ENCODE data around the gene HDAC4.

The HDAC4 gene

DNA sequence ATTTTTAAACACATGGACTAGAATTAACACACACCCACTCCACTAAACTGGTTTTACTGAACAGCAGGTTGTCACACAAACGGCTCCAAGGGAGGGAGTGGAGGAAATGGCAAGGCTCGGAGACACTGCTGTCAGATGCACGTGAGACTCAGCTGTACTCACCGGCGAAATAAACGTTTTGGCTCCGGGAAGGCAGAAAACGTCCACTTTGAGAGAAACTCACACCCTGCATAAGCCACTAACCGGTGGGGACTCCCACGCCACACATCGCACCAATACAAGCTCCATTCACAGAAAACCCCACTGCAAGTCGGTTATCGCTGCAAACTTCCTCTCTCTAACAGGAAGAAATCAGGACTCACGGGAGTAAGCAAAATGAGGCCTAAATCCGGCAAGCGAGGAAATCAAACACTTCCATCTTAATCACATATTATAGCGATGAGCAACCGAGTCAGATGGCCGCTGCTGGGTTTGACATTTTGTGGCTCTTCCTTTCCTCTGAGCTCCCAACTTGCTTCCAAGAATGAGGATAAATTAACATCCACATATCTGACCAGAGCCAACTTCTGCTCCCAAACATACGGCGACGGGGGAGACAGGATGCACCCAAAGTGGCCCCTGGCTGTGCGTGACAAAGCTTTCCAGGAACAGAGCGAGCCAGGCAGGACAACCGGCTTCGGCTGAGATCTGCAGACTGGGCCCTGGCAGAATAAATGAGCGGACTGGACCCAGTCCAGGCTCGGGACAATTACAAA is 63.5 kb downstream of the HDAC4 start:
- peak overlapping the region; percentile 45 to 87 (median 63) for H3K4me2 ChIP-seq
- H3K36me3 ChIP-seq = peaks cover 0 to 27% (median 9%) of the 10 kb centered on the region in 11 experiments; a peak in 8 of 22 replicates
- 0 out of 22 replicates have a peak, but pooled peaks cover 0 to 5% (median 0%) of the 10 kb centered on the region in 11 experiments for H3K9me3 ChIP-seq (replicated peaks in 1 of 11)
- peaks cover 0 to 18% (median 5%) of the 10 kb centered on the region in 11 experiments; a peak in 9 of 22 replicates for H3K27me3 ChIP-seq
- peaks cover 53 to 84% (median 63%) of the 10 kb centered on the region in 11 experiments for H4K20me1 ChIP-seq
- no peak overlapping the region for H3K9ac ChIP-seq
- H3K27ac ChIP-seq = no peak overlapping the region
- TF ChIP-seq Cebpa-rat (IDR thresholded peaks at IDR 0.05) = no peak
- H3K4me1 ChIP-seq = peaks cover 36 to 53% (median 48%) of the 10 kb centered on the region in 10 experiments
- H3K4me3 ChIP-seq = no peak overlapping the region

DNA sequence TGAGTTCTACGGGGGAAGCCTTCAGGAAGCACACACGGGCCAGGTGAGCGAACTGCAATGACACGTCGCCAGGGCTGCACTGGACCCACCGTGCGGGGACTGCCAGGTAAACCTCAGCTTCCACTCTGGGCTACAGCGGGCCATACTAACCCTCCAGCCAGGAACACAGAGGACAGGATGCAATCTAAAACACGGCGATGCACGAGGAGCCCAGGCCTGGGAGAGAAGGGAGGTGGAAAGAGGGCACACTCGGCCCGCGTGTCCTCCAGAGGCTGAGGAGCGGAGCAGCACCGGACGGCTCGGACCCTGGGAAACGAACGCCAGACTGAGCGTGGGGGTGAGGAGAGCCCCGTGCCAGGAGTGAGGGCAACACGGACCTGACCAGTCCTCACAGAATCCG is 69.3 kb downstream of the HDAC4 start:
- Histone ChIP-seq H3K27me3 (no peaks in the 10 kb centered on the region), H3K27ac (no peak overlapping the region), H3K4me1 (peaks cover 51 to 55% (median 54%) of the 10 kb centered on the region in 10 experiments), H3K4me2 (peak overlapping the region in 10 of 11 experiments; percentile 7 to 90 (median 84); a peak in 19 of 22 replicates), H3K9me3 (replicated peaks in 1 of 11) (no peaks in the 10 kb centered on the region), H3K36me3 (peaks cover 0 to 11% (median 4%) of the 10 kb centered on the region in 11 experiments; a peak in 3 of 22 replicates), H4K20me1 (peaks cover 25 to 81% (median 52%) of the 10 kb centered on the region in 11 experiments; a peak in 21 of 22 replicates), H3K9ac (no peak overlapping the region), H3K4me3 (no peak overlapping the region)
- no peak for TF ChIP-seq Cebpa-rat (IDR thresholded peaks at IDR 0.05)

- Histone ChIP-seq H3K9me3 (replicated peaks in 1 of 11) (peaks cover 0 to 4% (median 0%) of the 10 kb centered on the region in 11 experiments; a peak in 7 of 22 replicates), H3K27ac (0 out of 22 replicates have a peak overlapping the region, but pooled peaks of 1 of the 11 experiments have one; percentile 8), H3K4me1 (peaks cover 51 to 63% (median 58%) of the 10 kb centered on the region in 10 experiments), H4K20me1 (peaks cover 26 to 81% (median 47%) of the 10 kb centered on the region in 11 experiments; a peak in 21 of 22 replicates), H3K4me3 (no peak overlapping the region), H3K27me3 (no peaks in the 10 kb centered on the region), H3K36me3 (peaks cover 0 to 8% (median 0%) of the 10 kb centered on the region in 11 experiments; a peak in 3 of 22 replicates), H3K4me2 (peak overlapping the region in 10 of 11 experiments; percentile 7 to 90 (median 84); a peak in 19 of 22 replicates), H3K9ac (no peak overlapping the region)
- no peak for TF ChIP-seq Cebpa-rat (IDR thresholded peaks at IDR 0.05)
These were observed 70.0 kb downstream of the HDAC4 start for GRCh38 chr2:239330836-239331235.

DNA sequence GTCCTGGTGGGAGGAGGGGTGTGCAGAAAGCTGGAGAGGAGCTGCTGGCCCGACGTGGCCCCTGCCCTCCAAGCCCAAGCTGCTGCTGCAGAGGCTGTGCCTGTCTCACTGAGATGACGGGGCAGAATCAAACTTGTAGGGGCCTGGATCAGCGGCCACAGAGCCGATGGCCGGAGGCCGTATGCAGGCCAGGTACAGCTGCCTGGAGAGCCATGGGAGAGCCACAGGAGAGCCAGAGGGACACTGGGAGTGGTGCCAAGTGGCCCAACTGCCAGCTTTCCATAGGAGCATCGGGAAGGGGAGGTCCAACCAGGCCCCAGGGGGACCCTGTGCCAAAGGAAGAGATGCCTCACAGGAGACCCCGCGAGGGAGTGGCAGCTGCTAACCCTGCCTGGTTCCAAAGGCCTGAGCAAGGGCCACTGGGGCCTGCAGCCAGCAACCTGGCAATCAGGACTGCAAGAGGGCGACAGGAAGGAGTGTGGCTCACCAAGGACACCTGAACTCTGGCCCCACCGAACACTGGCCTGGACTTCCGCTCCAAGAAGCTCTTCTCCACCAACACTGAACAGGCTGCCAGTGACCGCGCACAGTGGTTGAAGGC is 70.7 kb downstream of the HDAC4 start:
- H4K20me1 ChIP-seq = peaks cover 26 to 79% (median 47%) of the 10 kb centered on the region in 11 experiments; a peak in 21 of 22 replicates
- H3K36me3 ChIP-seq = peaks cover 0 to 15% (median 6%) of the 10 kb centered on the region in 11 experiments; a peak in 6 of 22 replicates
- peak overlapping the region; percentile 26 to 90 (median 82); a peak in 20 of 22 replicates for H3K4me2 ChIP-seq
- no peak overlapping the region for H3K4me3 ChIP-seq
- peak overlapping the region in 6 of 11 experiments; percentile 11 to 72 (median 30); a peak in 6 of 22 replicates for H3K27ac ChIP-seq
- peak overlapping the region in 3 of 11 experiments; percentile 50 to 63 (median 62); a peak in 3 of 22 replicates for H3K9ac ChIP-seq
- no peak for TF ChIP-seq Cebpa-rat (IDR thresholded peaks at IDR 0.05)
- no peaks in the 10 kb centered on the region for H3K27me3 ChIP-seq
- H3K4me1 ChIP-seq = peaks cover 51 to 69% (median 59%) of the 10 kb centered on the region in 10 experiments
- peaks cover 0 to 11% (median 0%) of the 10 kb centered on the region in 11 experiments; a peak in 8 of 22 replicates for H3K9me3 ChIP-seq (replicated peaks in 1 of 11)

DNA sequence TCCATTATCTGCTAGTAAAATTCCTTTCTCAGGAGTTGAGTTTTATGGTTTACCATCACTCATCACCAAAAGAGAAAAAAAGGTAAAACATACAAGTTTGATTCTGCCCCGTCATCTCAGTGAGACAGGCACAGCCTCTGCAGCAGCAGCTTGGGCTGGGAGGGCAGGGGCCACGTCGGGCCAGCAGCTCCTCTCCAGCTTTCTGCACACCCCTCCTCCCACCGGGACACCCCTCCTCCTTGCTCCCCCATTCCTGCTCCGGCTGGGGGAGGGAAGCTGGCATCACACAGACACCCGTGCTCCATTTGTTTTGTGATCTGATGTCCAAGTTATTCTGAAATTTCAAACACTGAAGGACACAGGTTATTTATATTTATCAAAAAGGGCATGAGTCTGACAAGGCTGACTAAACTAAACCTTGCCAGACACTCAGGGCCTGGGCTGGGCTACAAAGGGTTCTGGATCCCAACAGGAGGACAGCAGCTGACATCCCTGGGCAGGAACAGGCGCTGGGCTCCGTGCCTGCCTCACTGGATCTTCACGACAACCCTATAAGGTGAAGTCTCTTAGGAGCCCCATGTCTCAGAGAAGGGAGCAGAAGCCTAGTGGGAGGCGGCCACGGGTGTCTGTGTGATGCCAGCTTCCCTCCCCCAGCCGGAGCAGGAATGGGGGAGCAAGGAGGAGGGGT is 71.4 kb downstream of the HDAC4 start:
- peak overlapping the region in 8 of 11 experiments; percentile 11 to 74 (median 67); a peak in 10 of 22 replicates for H3K27ac ChIP-seq
- H4K20me1 ChIP-seq = peaks cover 26 to 78% (median 49%) of the 10 kb centered on the region in 11 experiments; a peak in 21 of 22 replicates
- H3K4me2 ChIP-seq = peak overlapping the region; percentile 59 to 90 (median 82)
- peaks cover 0 to 15% (median 0%) of the 10 kb centered on the region in 11 experiments; a peak in 8 of 22 replicates for H3K9me3 ChIP-seq (replicated peaks in 1 of 11)
- no peak overlapping the region; a peak in 1 of 20 replicates for H3K4me3 ChIP-seq
- H3K4me1 ChIP-seq = peaks cover 51 to 75% (median 65%) of the 10 kb centered on the region in 10 experiments
- no peaks in the 10 kb centered on the region for H3K27me3 ChIP-seq
- H3K9ac ChIP-seq = peak overlapping the region in 10 of 11 experiments; percentile 7 to 68 (median 49); a peak in 12 of 22 replicates
- TF ChIP-seq Cebpa-rat (IDR thresholded peaks at IDR 0.05) = no peak
- H3K36me3 ChIP-seq = peaks cover 0 to 22% (median 10%) of the 10 kb centered on the region in 11 experiments; a peak in 7 of 22 replicates

GRCh38 chr2:239328351-239329191 is 72.2 kb downstream of the HDAC4 start:
- H3K4me2 ChIP-seq = peak overlapping the region; percentile 59 to 90 (median 82)
- H3K27me3 ChIP-seq = no peaks in the 10 kb centered on the region
- H3K9ac ChIP-seq = peak overlapping the region; percentile 7 to 68 (median 48); a peak in 17 of 22 replicates
- H3K9me3 ChIP-seq (replicated peaks in 1 of 11) = peaks cover 0 to 15% (median 0%) of the 10 kb centered on the region in 11 experiments; a peak in 8 of 22 replicates
- no peak for TF ChIP-seq Cebpa-rat (IDR thresholded peaks at IDR 0.05)
- peak overlapping the region in 9 of 11 experiments; percentile 9 to 74 (median 66); a peak in 16 of 22 replicates for H3K27ac ChIP-seq
- H3K4me1 ChIP-seq = peaks cover 51 to 84% (median 74%) of the 10 kb centered on the region in 10 experiments
- peaks cover 0 to 26% (median 10%) of the 10 kb centered on the region in 11 experiments; a peak in 7 of 22 replicates for H3K36me3 ChIP-seq
- H3K4me3 ChIP-seq = no peak overlapping the region; a peak in 1 of 20 replicates
- H4K20me1 ChIP-seq = peaks cover 26 to 75% (median 52%) of the 10 kb centered on the region in 11 experiments; a peak in 21 of 22 replicates

Data from BLaER1 treated with 17β-estradiol and CSF1 and Interleukin-3, amounts not matched to agents 10 nM and 100 nM (cell line).